GM21825 (cell line): ENCODE data around the gene ARL13B.
"Not testable (repeated sequence)": the region's sequence is repeated elsewhere in the genome, so short reads cannot be mapped to it uniquely, and the experiment has no call there.

Experiments used
- ATAC-seq: cut with Tn5 transposase; IDR thresholded peaks from one replicate; pipeline ENCODE4 v1.9.1; 2021; ENCODE audit warnings: mild to moderate bottlenecking, moderate library complexity; ENCODE audit not compliant: unreplicated experiment

ARL13B gene

GRCh38 chr3:94062513-94063404 is 82.8 kb downstream of the ARL13B start, which contains the start of the genes DHFR2 and NSUN3:
DHFR2 (minus strand) TSS chr3:94062916; CDS start chr3:94061511, 1,405 bp downstream.
NSUN3 (plus strand) TSS chr3:94063061; CDS start chr3:94063127, 66 bp downstream.
- ATAC-seq: peak; percentile 94

GRCh38 chr3:94063496-94064119 is 83.7 kb downstream of the ARL13B start:
- no peak for ATAC-seq

GRCh38 chr3:94064243-94064860 is 84.4 kb downstream of the ARL13B start:
- ATAC-seq: no peak

- ATAC-seq: no peak
These were observed 85.2 kb downstream of the ARL13B start for GRCh38 chr3:94065122-94065521.

- ATAC-seq: no peak
These were observed 86.0 kb downstream of the ARL13B start for GRCh38 chr3:94065819-94066480.

- ATAC-seq: no peak
These were observed 86.8 kb downstream of the ARL13B start for GRCh38 chr3:94066506-94067500.

GRCh38 chr3:94069194-94069813 is 89.3 kb downstream of the ARL13B start:
- ATAC-seq: no peak

- ATAC-seq: peak; percentile 55
These were observed 90.5 kb downstream of the ARL13B start for GRCh38 chr3:94070341-94070911.

- peak; percentile 88 for ATAC-seq
These were observed 91.8 kb downstream of the ARL13B start for GRCh38 chr3:94071713-94072284.

- ATAC-seq: no peak
These were observed 96.1 kb downstream of the ARL13B start for GRCh38 chr3:94076055-94076454.

- ATAC-seq: not testable (repeated sequence)
These were observed 100.6 kb downstream of the ARL13B start for GRCh38 chr3:94080552-94080951.

GRCh38 chr3:94081884-94082283 is 101.9 kb downstream of the ARL13B start:
- no peak for ATAC-seq

GRCh38 chr3:94082391-94082937 is 102.5 kb downstream of the ARL13B start:
- ATAC-seq: no peak

- ATAC-seq: peak; percentile 76
These were observed 103.3 kb downstream of the ARL13B start for GRCh38 chr3:94083261-94083660.

- ATAC-seq: no peak
These were observed 109.2 kb downstream of the ARL13B start for GRCh38 chr3:94089126-94089525.

GRCh38 chr3:94092086-94092485 is 112.1 kb downstream of the ARL13B start:
- no peak for ATAC-seq

- no peak for ATAC-seq
These were observed 113.2 kb downstream of the ARL13B start for GRCh38 chr3:94093151-94093550.

- ATAC-seq: no peak
These were observed 115.2 kb downstream of the ARL13B start for GRCh38 chr3:94095111-94095510.
